Activated T-cell treated with anti-CD3 and anti-CD28 coated beads, Interleukin-2, amount 50 U/mL, for 24 hours (primary cell): ENCODE data around the gene FRMD1.

Experiments
- DNase-seq: peaks from one replicate; pipeline ENCODE4 v3.0.0-alpha.2; 2020
- H3K27ac Mint-ChIP-seq: 2 replicates; pipeline ENCODE4 v1.8.0; 2020; ENCODE audit warnings: mild to moderate bottlenecking, mixed read lengths
- H3K27me3 Mint-ChIP-seq: 2 replicates; pipeline ENCODE4 v1.8.0; 2020; ENCODE audit warnings: mixed read lengths
- H3K36me3 Mint-ChIP-seq: 2 replicates; pipeline ENCODE4 v1.8.0; 2020; ENCODE audit warnings: low read depth, mixed read lengths
- H3K4me1 Mint-ChIP-seq: 2 replicates; pipeline ENCODE4 v1.8.0; 2020; ENCODE audit warnings: low read depth, mixed read lengths
- H3K4me3 Mint-ChIP-seq: 2 replicates; pipeline ENCODE4 v1.8.0; 2020; ENCODE audit warnings: mild to moderate bottlenecking, moderate library complexity, mixed read lengths
- H3K9me3 Mint-ChIP-seq: 2 replicates; pipeline ENCODE4 v1.8.0; 2020; ENCODE audit warnings: mixed read lengths

The FRMD1 gene

DNA sequence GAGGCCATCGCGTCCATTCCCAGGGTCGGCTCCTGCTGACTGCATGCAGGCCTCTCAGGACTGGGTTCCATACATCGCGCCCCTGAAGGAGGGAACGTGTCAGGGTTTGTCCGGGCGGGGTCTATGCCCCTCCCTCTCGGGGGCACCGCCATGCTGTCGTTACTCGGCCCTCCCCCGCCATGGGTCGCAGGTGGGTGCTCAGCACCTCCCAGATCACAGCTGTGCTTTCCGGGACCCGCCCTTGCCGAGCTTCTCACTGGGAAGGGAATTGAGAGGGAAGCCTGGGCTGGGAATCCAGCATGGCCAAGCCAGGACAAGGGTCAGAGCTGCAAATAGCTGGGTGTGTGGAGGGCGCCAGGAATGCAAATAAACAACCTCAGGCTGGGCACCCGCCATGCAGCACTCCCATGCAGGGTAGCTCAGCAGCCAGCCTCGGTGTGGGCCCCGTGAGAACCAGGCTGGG is at the start of gene FRMD1:
Gene FRMD1, minus strand, starts transcription at position 270 of the 463 bp plus-strand sequence. Its CDS starts 118 bp downstream, at position 152.
- no peak within 1 kb of the TSS for H3K4me3 Mint-ChIP-seq
- DNase-seq: no peak
- no peaks in the 10 kb centered on the region for H3K9me3 Mint-ChIP-seq
- H3K36me3 Mint-ChIP-seq: no peaks in the 10 kb centered on the region
- no peaks in the 10 kb centered on the region for H3K4me1 Mint-ChIP-seq
- H3K27me3 Mint-ChIP-seq: peaks cover 3% of the 10 kb centered on the region
- no peak within 1 kb of the TSS for H3K27ac Mint-ChIP-seq

DNA sequence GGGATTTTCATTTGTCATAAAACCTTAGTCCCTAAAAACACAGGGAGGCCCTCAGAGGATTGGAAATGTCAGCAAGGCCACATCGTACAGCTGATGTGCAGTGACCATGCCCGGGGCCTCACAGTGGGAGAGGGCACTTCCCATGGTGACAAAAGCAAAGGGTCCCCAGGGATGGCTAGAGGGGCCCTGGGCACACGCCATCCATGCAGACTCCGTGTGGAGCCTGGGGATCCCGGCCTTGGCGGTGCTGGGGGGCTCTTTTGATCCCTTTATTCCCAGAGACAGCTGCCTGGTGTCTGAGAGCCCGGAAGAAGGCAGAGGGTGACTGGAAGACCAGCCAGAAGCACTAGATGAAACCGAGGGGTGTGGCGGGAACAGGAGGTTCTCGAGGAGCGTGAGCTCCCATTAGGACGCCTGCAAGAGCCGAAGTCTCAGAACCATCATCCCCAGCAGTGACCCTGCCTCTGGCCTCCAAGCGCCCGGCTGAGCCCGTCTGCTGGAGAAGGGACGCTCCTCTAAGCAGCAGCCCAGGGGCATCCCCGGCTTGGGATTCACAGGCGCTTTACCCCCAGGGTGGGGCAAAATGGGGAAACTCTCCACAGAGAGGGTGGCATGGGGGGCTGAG is 49.1 kb upstream of the FRMD1 start:
- Mint-ChIP-seq H3K36me3 (no peaks in the 10 kb centered on the region), H3K27ac (no peak overlapping the region), H3K4me3 (no peak overlapping the region), H3K4me1 (no peaks in the 10 kb centered on the region), H3K9me3 (no peaks in the 10 kb centered on the region), H3K27me3 (peaks cover 29% of the 10 kb centered on the region)
- no peak for DNase-seq

DNA sequence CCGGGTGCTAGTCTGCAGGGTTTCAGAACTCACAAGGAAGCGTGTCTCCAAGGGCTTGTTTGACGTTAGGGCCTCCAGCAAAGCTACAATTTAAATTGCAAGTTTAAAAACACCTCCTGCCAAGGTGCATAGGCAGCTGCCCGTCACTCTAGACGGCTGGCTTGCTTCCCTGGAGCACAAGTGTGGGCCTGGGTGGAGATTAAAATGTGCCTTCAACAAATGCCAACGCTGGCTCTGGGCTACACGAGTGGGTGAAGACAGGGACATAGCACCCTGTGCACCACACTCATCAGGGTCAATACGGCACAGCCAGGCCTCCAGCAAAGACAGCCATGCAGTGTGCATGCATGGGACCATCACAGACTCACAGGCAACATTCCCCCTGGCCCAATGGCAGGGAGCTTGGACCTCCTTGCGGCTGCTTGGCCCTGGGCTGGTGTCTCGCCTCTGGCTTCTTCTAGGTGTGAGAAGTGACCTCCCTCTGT is 48.4 kb upstream of the FRMD1 start:
- Mint-ChIP-seq H3K9me3 (no peaks in the 10 kb centered on the region), H3K4me1 (no peaks in the 10 kb centered on the region), H3K4me3 (no peak overlapping the region), H3K36me3 (no peaks in the 10 kb centered on the region), H3K27me3 (peaks cover 28% of the 10 kb centered on the region), H3K27ac (no peak overlapping the region)
- no peak for DNase-seq

DNA sequence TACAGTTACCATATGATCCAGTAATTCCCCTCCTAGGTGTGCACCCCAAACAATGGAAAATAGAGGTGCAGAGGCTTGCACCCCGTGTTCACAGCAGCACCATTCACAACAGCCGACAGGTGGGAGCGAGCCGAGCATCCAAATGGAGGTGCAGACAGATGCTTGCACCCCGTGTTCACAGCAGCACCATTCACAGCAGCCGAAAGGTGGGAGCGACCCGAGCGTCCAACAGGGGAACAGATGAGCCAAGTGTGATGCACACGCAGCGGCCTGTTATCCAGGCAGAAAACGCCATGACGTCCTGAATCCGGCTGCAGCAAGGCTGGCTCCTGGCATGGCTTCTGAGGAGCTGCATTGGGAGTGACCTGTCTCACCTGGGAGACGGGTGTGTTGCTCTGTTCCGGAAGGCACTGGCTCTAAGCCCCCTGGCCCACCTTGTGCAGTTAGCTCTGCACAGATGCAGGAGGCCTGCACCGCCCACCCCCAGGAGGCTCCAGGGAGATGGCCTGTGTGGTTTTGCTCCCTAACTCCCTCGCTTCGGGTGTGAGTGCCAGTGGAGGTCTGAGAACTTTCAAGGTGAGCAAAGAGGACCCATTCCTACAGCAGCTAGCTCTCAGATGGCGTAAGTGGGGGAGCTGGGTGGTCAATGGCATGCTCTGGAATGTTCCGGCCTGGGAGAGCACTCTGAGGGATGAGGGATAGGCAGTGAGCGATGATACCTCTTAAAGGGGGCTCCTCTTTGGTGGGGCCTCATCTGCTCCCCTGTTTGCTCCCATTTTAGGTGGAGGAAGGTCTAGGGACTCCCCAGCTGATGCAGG is 47.8 kb upstream of the FRMD1 start:
- no peaks in the 10 kb centered on the region for H3K36me3 Mint-ChIP-seq
- peaks cover 26% of the 10 kb centered on the region for H3K27me3 Mint-ChIP-seq
- H3K27ac Mint-ChIP-seq: no peak overlapping the region
- no peak overlapping the region for H3K4me3 Mint-ChIP-seq
- DNase-seq: no peak
- H3K9me3 Mint-ChIP-seq: no peaks in the 10 kb centered on the region
- no peaks in the 10 kb centered on the region for H3K4me1 Mint-ChIP-seq

DNA sequence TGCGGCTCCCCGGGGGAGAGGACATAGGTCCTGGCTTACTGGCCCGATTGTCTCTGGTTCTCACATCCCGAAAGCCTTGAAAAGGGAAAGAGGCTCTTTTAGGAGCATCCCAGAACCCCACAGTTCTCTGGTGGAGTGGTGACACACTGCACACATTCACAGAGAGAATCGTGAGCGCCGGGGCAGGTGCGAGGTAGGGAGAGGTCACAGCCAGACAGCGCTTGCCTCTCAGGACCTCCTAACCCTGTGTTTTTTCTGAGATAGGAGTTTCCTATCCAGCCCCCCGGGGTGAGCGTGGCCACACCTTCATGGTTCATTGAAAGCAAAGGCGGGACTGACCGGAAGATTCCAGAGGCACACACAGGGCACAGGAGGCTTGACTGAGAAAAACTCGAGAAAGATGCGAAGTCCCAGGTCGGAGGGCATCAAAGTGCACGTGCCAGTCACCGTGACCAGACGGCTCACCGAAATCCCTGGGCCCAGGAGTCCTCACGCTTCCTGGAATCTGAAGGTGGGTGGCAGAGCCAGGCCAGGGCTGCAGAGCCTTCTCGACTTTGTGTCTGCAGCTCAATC is 46.5 kb upstream of the FRMD1 start:
- Mint-ChIP-seq H3K9me3 (no peaks in the 10 kb centered on the region), H3K4me3 (no peak overlapping the region), H3K27me3 (peaks cover 17% of the 10 kb centered on the region), H3K4me1 (peaks cover 5% of the 10 kb centered on the region), H3K27ac (no peak overlapping the region), H3K36me3 (no peaks in the 10 kb centered on the region)
- no peak for DNase-seq

DNA sequence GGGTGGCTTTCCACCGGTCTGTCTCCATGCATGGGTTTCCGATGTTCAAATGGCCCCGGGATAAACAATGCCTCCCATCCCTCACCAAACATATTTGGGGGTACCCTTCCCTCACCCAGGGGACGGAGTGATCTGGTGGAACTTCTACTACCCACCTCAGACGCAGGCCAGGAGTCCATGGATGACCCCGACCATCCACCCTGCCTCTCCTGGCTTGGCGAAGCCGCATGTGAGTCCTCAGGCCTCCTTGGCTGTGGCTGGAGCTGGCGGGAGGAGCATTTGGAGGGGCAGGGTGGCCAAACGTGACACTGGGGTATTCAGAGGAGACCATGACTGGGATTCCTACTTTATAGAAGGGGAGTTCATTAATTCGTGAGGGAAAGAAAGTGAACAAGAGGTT is 45.9 kb upstream of the FRMD1 start:
- Mint-ChIP-seq H3K36me3 (no peaks in the 10 kb centered on the region), H3K9me3 (no peaks in the 10 kb centered on the region), H3K4me3 (no peak overlapping the region), H3K27me3 (peaks cover 15% of the 10 kb centered on the region), H3K4me1 (peaks cover 5% of the 10 kb centered on the region), H3K27ac (no peak overlapping the region)
- no peak for DNase-seq

DNA sequence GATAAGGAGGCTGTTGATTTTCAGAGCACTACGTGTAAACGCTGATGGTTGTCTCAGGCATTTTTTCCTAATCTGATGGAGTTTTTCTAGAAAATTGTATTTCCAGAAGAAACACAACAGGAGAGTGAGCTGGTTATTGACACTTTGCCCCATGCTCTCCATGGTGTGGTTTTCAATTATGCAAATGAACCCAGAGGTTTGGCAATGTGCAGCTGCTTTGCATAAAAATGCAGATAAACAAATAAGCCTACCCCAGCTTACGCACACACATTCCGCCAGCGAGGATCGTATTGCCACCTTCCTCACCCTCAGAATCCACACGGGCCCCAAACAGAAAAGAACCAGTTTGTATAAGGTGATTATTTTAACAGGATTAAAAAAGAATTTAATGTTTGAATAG is 45.1 kb upstream of the FRMD1 start:
- DNase-seq: no peak
- H3K9me3 Mint-ChIP-seq: no peaks in the 10 kb centered on the region
- no peak overlapping the region for H3K4me3 Mint-ChIP-seq
- no peaks in the 10 kb centered on the region for H3K36me3 Mint-ChIP-seq
- H3K4me1 Mint-ChIP-seq: peaks cover 5% of the 10 kb centered on the region
- H3K27ac Mint-ChIP-seq: no peak overlapping the region
- H3K27me3 Mint-ChIP-seq: peaks cover 15% of the 10 kb centered on the region

DNA sequence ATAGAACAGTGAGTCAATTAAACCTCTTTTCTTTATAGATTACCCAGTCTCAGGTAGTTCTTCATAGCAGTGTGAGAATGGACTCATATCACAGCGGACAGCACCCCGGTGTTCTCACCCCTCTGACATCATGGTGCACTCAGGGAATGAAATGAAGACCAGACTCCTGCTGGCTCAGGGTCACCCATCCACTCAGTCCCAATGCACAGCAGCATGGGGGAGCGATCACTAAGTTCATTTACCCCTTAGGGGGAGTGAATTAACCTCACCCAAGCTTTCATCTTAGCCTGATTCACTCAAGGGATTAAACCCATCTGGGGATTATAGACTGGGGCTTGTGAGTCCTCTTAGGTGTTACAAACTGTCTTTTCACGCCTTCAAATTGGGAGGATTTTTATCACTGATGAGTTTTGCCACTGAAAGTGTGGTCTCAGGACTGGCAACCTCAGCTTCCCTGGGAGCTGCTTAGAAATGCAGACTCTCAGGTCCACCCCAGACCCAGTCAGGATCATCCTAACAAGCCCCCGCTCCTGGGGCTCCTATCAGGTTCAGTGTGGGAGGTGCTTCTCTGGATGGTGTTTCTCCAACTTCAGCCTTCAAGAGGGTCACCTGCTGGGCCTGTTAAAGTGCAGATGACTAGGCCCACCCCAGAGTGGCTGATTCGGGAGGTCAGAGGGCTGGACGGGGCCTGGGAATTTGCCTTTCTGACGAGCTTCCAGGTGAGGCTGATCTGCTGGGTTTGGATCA is 44.3 kb upstream of the FRMD1 start:
- H3K9me3 Mint-ChIP-seq: no peaks in the 10 kb centered on the region
- peaks cover 15% of the 10 kb centered on the region for H3K27me3 Mint-ChIP-seq
- peaks cover 5% of the 10 kb centered on the region for H3K4me1 Mint-ChIP-seq
- H3K36me3 Mint-ChIP-seq: no peaks in the 10 kb centered on the region
- no peak overlapping the region for H3K4me3 Mint-ChIP-seq
- no peak for DNase-seq
- H3K27ac Mint-ChIP-seq: no peak overlapping the region

DNA sequence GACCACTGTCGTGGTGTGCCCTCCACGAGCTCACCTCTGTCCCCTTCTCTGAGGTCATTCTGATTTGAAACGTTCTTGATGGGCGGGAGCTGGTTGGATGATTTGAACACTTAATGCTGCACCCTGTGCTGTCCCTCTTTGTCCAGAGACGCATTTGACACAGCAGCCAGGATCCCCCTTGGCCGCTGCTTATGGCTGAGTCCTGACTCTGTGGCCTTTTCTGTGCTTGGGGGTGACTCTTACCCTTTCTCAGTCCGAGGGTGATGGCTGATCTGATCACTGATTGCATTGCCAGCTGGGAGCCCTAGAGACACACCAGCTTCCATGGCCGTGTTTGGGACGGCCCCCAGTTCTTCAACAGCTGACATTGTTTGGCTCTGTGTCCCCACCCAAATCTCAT is 43.5 kb upstream of the FRMD1 start:
- no peaks in the 10 kb centered on the region for H3K9me3 Mint-ChIP-seq
- peaks cover 5% of the 10 kb centered on the region for H3K4me1 Mint-ChIP-seq
- H3K27ac Mint-ChIP-seq: no peak overlapping the region
- no peaks in the 10 kb centered on the region for H3K36me3 Mint-ChIP-seq
- no peak overlapping the region for H3K4me3 Mint-ChIP-seq
- no peak for DNase-seq
- H3K27me3 Mint-ChIP-seq: peaks cover 15% of the 10 kb centered on the region

DNA sequence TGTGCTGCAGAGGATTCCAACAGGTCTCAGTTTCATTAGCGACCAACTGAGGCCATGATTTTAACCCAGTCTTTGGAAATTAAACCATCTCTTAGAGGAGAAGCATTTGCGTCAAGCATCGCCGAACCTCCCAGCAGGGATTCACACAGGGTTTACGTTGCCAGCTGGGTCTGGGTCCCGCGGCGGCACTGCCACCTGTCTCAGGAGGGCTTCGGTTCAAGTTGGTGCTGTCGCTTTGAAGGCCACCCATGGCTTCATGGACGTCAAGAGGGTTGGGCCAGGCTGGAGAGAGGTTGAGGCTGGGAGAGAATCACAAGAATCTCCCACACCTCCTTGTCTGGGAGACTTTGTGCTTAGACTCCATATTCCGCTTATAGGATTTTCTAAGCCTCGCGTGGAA is 43.0 kb upstream of the FRMD1 start:
- Mint-ChIP-seq H3K27me3 (peaks cover 15% of the 10 kb centered on the region), H3K36me3 (no peaks in the 10 kb centered on the region), H3K4me1 (peaks cover 5% of the 10 kb centered on the region), H3K9me3 (no peaks in the 10 kb centered on the region), H3K27ac (no peak overlapping the region), H3K4me3 (no peak overlapping the region)
- no peak for DNase-seq

DNA sequence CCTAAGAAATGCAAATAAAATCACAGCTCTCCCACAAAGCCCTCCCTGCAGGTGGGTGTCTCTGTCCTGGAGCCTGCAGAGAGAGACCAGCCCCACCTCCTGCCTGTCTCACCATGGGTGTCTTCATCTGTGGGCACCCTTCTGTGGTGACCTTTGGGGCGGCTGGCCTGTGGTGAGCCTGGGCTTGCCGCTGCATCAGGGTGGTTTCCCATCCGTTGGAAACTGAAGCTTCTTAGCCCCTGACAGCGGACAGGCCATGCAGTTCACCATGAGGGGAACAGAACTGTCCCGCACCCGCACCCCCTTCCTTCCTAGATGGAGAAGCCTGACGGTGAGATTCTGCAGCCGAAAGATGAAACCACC is 42.3 kb upstream of the FRMD1 start:
- H3K9me3 Mint-ChIP-seq: no peaks in the 10 kb centered on the region
- peaks cover 14% of the 10 kb centered on the region for H3K27me3 Mint-ChIP-seq
- H3K4me1 Mint-ChIP-seq: peaks cover 5% of the 10 kb centered on the region
- no peak for DNase-seq
- H3K36me3 Mint-ChIP-seq: no peaks in the 10 kb centered on the region
- H3K4me3 Mint-ChIP-seq: no peak overlapping the region
- H3K27ac Mint-ChIP-seq: no peak overlapping the region

DNA sequence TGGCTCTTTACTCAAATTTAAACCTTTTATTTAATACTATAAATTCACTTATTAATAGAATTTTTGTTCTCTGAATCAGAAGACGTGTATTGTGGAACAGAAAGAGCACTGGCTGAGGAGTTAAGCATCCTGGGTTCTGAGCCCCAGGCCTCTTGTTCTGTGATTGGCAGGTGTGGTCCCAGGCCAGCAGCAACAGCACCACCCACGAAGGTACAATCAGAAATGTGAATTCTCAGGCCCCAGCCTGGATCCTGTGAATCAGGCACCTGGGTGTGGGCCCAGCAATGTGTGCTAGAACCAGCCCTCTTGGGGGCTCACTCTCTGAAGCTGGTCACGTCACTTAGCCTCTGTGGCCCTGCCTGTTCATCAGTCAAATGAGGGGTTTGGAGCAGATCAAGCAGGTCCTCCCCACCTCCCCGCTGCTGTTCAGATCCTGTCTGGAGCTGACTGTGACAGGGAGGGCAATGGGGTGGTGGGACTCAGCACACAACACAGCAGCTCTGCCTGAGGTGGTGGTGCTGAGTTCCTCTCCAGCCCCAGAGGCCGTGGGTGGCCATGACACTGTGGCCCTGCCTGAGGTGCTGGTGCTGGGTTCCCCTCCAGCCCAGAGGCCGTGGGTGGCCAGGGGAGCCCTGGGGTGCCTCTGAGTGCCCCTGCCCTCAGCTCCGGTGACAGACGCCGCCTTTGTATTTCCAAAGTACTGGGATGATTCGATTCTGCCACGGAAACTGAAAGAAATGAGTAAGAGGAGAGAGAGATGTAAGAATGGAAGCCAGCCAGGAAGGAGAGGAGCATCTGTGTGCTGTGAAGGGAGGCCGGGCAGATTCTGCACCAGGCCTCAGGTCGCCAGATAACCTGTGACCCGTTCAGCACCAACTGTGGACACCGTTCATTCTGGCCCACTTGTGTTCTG is 41.6 kb upstream of the FRMD1 start:
- Mint-ChIP-seq H3K4me1 (peaks cover 5% of the 10 kb centered on the region), H3K27me3 (peaks cover 11% of the 10 kb centered on the region), H3K27ac (no peak overlapping the region), H3K4me3 (no peak overlapping the region), H3K36me3 (no peaks in the 10 kb centered on the region), H3K9me3 (no peaks in the 10 kb centered on the region)
- no peak for DNase-seq

DNA sequence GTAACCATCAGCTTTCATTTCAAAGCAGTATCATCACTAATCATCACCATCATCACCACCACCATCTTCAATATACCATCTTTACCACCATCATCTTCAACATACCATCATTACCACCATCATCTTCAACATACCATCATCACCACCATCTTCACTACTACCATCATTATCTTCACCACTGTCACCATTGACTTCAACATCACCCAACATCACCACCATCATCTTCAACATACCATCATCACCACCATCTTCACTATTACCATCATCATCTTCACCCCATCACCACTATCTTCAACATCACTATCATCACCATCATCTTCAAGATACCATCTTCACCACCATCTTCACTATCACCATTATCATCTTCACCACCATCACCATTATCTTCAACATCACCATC is 40.5 kb upstream of the FRMD1 start:
- no peaks in the 10 kb centered on the region for H3K36me3 Mint-ChIP-seq
- H3K4me1 Mint-ChIP-seq: peaks cover 5% of the 10 kb centered on the region
- DNase-seq: no peak
- no peak overlapping the region for H3K4me3 Mint-ChIP-seq
- H3K27me3 Mint-ChIP-seq: peaks cover 11% of the 10 kb centered on the region
- H3K27ac Mint-ChIP-seq: no peak overlapping the region
- H3K9me3 Mint-ChIP-seq: no peaks in the 10 kb centered on the region

DNA sequence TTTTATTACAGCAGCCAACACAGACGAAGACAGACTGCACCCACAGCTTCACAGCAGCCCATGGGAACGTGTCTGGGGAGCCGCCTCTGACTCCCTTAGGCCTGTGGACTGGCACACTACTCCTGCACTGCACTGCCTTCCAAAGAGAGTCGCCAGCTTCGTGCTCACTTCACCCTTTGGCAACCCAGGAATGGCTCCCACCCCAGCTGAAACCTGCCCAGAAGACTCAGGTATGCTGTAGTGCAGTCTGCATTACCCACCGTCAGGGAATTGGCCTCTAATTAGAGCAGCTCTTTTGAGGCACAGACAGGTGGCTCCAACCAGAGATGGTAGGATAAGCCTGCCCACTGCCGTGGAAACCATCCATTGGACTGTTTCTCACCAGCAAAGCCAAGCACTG is 39.9 kb upstream of the FRMD1 start:
- DNase-seq: peak; percentile 24
- Mint-ChIP-seq H3K4me3 (no peak overlapping the region), H3K4me1 (peaks cover 5% of the 10 kb centered on the region), H3K36me3 (no peaks in the 10 kb centered on the region), H3K27ac (no peak overlapping the region), H3K27me3 (peaks cover 11% of the 10 kb centered on the region), H3K9me3 (no peaks in the 10 kb centered on the region)
